Muscle of leg (tissue), 11 donors: ENCODE results near the gene TNIK. TPM values are rescaled to one million over a fixed set of nuclear protein-coding genes. Genes with fewer than 3 reads are reported as not detected.

ENCODE experiments used
- DNase-seq: peaks from one replicate; pipeline ENCODE4 v3.0.0; 2013
- H3K27ac ChIP-seq: one replicate; pipeline ENCODE4 v1.5.1; 2013; ENCODE audit warnings: mild to moderate bottlenecking, low read length, control low read depth
- H3K27me3 ChIP-seq: one replicate; pipeline ENCODE4 v1.6.1; 2013; ENCODE audit warnings: low read length; ENCODE audit not compliant: control insufficient read depth, insufficient read depth
- H3K36me3 ChIP-seq: one replicate; pipeline ENCODE4 v1.6.1; 2013; ENCODE audit warnings: low read length; ENCODE audit not compliant: control insufficient read depth, insufficient read depth
- H3K4me1 ChIP-seq: one replicate; pipeline ENCODE4 v1.6.1; 2013; ENCODE audit warnings: low read length; ENCODE audit not compliant: control insufficient read depth, insufficient read depth
- H3K4me3 ChIP-seq: one replicate; pipeline ENCODE4 v1.5.1; 2013; ENCODE audit warnings: low read length, control low read depth
- H3K9me3 ChIP-seq: replicated peaks from 2 replicates; pipeline ENCODE4 v1.6.1; 2013; ENCODE audit warnings: low read depth, low read length; ENCODE audit not compliant: control insufficient read depth
- WGBS: methylation state at CpG from one replicate; pipeline ENCODE4 v1.1.5; 2013; ENCODE audit warnings: missing lambda C conversion rate; ENCODE audit not compliant: insufficient coverage; 5-methylcytosine and 5-hydroxymethylcytosine counted together
- polyA plus RNA-seq, 8 donors: library from polyadenylated mRNA; unstranded; fragments of 120-200 nt; gene quantifications; one replicate each; pipeline versions ENCODE4 v1.2.1 to v1.2.3, GENCODE V29; 2013; ENCODE audit warnings: inconsistent platforms in 1 of 8, low replicate concordance in 1 of 8; ENCODE audit not compliant: insufficient read length in 8 of 8, insufficient read depth in 1 of 8
- total RNA-seq: library from RNA; stranded (reverse); fragments of 120-200 nt; gene quantifications from one replicate; pipeline ENCODE4 v1.2.4, GENCODE V29; 2013

TNIK gene
- total and polyA plus RNA-seq, 9 donors = 26.1 to 46.0 (median 33.6) TPM

GRCh38 chr3:171495413-171495812 lies 35.2 kb upstream of the TNIK start:
- DNase-seq = no peak
- Histone ChIP-seq H3K27ac (no peak overlapping the region), H3K9me3 (no peaks in the 10 kb centered on the region), H3K4me3 (no peak overlapping the region), H3K27me3 (no peaks in the 10 kb centered on the region), H3K36me3 (no peaks in the 10 kb centered on the region), H3K4me1 (peaks cover 6% of the 10 kb centered on the region)

DNA sequence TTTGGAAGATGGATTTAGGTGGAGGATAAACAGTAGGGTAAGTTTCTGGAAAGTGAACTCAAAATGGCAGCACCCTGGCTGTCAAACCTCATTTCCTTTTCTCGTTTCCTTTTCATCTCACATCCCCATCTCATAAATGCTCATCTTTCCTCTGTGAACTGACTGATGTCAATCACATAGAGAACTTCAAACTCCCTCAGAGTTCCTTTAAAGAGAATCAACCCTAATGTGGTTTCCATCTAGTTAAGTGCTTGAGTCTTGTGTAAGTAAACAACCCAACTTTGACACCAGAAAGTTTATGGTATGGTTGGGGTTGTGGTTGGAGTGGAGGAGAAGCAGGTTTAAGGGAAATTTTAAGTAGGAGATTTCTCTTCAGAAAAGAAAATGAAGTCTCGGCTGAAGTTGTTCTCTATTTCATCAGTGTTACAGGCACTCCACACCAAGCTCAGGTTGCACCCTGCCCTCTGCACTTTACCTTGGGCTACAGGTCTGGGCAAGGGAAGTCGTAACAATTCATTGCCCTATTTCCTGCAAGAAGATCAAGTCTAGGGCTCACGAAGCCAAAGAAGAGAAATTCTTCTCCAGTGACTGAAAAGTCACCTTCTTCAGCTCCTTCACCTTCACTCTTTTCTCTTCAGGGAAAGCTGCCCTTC lies 34.4 kb upstream of the TNIK start:
- 33% methylated on average over 1 of the region's 4 CpGs for WGBS
- no peaks in the 10 kb centered on the region for H3K9me3 ChIP-seq
- no peaks in the 10 kb centered on the region for H3K36me3 ChIP-seq
- DNase-seq = no peak
- H3K27ac ChIP-seq = no peak overlapping the region
- H3K4me1 ChIP-seq = peaks cover 6% of the 10 kb centered on the region
- H3K4me3 ChIP-seq = no peak overlapping the region
- H3K27me3 ChIP-seq = no peaks in the 10 kb centered on the region

DNA sequence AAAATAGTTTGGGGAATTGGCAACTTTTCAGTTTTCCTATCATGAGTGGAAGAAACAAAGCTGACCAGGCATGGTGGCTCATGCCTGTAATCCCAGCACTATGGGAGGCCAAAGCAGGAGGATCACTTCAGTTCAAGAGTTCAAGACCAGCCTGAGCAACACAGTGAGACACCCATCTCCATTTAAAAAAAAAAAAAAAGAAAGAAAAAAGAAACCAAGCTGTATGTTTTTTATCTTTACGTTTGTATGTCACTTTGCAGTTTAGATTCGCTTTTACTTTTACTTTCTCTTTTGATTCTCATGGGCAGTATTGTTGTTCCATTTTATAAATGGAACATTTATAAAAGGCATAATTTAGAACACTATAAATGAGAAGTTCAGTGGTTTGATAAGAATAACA lies 31.2 kb upstream of the TNIK start:
- DNase-seq = no peak
- no peaks in the 10 kb centered on the region for H3K9me3 ChIP-seq
- WGBS = no CpG with 5 or more reads among the region's 2 CpGs
- no peak overlapping the region for H3K4me3 ChIP-seq
- no peaks in the 10 kb centered on the region for H3K4me1 ChIP-seq
- no peaks in the 10 kb centered on the region for H3K27me3 ChIP-seq
- H3K36me3 ChIP-seq = no peaks in the 10 kb centered on the region
- H3K27ac ChIP-seq = no peak overlapping the region

DNA sequence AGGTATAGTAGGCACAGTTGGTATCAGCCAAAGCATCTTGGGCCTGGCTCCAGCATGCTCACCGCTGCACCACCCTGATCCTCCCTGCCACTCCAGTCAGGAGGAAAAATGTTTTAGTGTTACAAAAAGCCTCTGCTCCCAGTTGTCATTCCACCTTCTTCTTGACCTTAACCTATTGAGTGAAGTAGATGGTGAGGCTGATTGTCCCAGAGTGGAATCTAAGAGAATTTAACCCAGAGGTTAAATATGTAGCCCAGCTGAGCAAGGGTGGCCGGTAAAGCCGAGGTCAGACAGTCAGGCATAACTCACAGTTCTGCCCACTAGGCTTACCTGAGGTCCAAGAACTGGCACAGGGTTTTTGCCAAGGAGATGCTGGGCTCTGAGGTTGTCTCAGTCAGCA lies 30.7 kb upstream of the TNIK start:
- no peak for DNase-seq
- WGBS = 100% methylated on average over 2 of the region's 3 CpGs
- Histone ChIP-seq H3K4me1 (no peaks in the 10 kb centered on the region), H3K9me3 (no peaks in the 10 kb centered on the region), H3K27ac (no peak overlapping the region), H3K27me3 (no peaks in the 10 kb centered on the region), H3K4me3 (no peak overlapping the region), H3K36me3 (no peaks in the 10 kb centered on the region)

- no peaks in the 10 kb centered on the region for H3K9me3 ChIP-seq
- 80% methylated on average over 1 of the region's 4 CpGs for WGBS
- H3K36me3 ChIP-seq = no peaks in the 10 kb centered on the region
- H3K27ac ChIP-seq = no peak overlapping the region
- no peak for DNase-seq
- no peaks in the 10 kb centered on the region for H3K4me1 ChIP-seq
- no peaks in the 10 kb centered on the region for H3K27me3 ChIP-seq
- no peak overlapping the region for H3K4me3 ChIP-seq
Observed at GRCh38 chr3:171489348-171489747, 29.1 kb upstream of the TNIK start.

GRCh38 chr3:171488479-171488878 lies 28.3 kb upstream of the TNIK start:
- no peaks in the 10 kb centered on the region for H3K36me3 ChIP-seq
- no peak for DNase-seq
- H3K4me1 ChIP-seq = no peaks in the 10 kb centered on the region
- no peak overlapping the region for H3K27ac ChIP-seq
- H3K9me3 ChIP-seq = no peaks in the 10 kb centered on the region
- H3K4me3 ChIP-seq = no peak overlapping the region
- no peaks in the 10 kb centered on the region for H3K27me3 ChIP-seq
- 83% methylated on average over 1 of the region's 7 CpGs for WGBS

- no peaks in the 10 kb centered on the region for H3K36me3 ChIP-seq
- no peaks in the 10 kb centered on the region for H3K27me3 ChIP-seq
- 91% methylated on average over 3 of the region's 4 CpGs for WGBS
- H3K4me1 ChIP-seq = no peaks in the 10 kb centered on the region
- H3K4me3 ChIP-seq = no peak overlapping the region
- no peak for DNase-seq
- no peak overlapping the region for H3K27ac ChIP-seq
- no peaks in the 10 kb centered on the region for H3K9me3 ChIP-seq
Observed at GRCh38 chr3:171487382-171487781, 27.2 kb upstream of the TNIK start.

DNA sequence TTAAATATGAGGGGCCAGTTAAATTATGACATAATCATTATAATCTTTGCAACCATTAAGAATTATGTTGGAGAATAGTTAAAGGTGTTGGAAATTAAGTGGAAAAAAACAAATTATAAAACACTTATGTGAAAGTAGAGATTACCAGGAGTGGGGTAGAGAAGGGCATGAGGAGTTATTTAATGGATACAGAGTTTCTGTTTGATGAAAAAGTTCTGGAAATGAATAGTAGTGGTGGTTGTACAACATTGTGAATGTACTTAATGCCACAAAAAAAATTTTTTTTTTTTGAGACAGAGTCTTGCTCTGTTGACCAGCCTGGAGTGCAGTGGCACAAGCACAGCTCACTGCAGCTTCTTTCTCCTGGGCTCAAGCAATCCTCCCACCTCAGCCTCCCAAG lies 25.1 kb upstream of the TNIK start:
- Histone ChIP-seq H3K27me3 (no peaks in the 10 kb centered on the region), H3K9me3 (no peaks in the 10 kb centered on the region), H3K4me3 (no peak overlapping the region), H3K27ac (no peak overlapping the region), H3K4me1 (no peaks in the 10 kb centered on the region), H3K36me3 (no peaks in the 10 kb centered on the region)
- DNase-seq = no peak

GRCh38 chr3:171481011-171481410 lies 20.8 kb upstream of the TNIK start:
- Histone ChIP-seq H3K27ac (no peak overlapping the region), H3K4me3 (no peak overlapping the region), H3K36me3 (no peaks in the 10 kb centered on the region), H3K27me3 (no peaks in the 10 kb centered on the region), H3K4me1 (no peaks in the 10 kb centered on the region), H3K9me3 (no peaks in the 10 kb centered on the region)
- DNase-seq = no peak
- WGBS = no CpG with 5 or more reads among the region's 1 CpG

- Histone ChIP-seq H3K27me3 (no peaks in the 10 kb centered on the region), H3K9me3 (no peaks in the 10 kb centered on the region), H3K4me3 (no peak overlapping the region), H3K27ac (no peak overlapping the region), H3K4me1 (no peaks in the 10 kb centered on the region), H3K36me3 (no peaks in the 10 kb centered on the region)
- WGBS = 50% methylated on average over 1 of the region's 1 CpG
- DNase-seq = no peak
Observed at GRCh38 chr3:171480526-171480925, 20.3 kb upstream of the TNIK start.

DNA sequence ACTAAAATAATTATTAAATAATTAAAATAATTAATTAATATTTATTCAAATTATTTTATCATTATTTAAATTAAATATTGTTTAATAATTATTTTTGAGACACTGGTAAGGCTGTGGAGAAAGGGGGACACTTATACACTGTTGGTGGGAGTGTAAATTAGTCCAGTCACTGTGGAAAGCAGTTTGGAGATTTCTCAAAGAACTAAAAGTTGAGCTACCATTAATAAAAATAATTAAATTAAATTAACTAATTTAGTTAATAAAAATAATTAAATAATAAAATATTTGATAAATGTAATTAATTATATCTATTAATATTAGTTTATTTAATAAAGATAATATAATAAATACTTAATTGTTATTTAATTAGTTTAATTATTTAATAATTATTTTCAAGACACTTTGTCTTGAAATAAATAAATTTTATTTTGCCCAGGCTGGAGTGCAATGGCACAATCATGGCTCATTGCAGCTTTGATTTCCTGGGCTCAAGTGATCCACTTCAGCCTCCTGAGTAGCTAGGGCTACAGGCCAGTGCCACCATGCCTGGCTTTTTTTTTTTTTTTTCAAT lies 16.4 kb upstream of the TNIK start:
- no peaks in the 10 kb centered on the region for H3K36me3 ChIP-seq
- H3K9me3 ChIP-seq = no peaks in the 10 kb centered on the region
- DNase-seq = no peak
- H3K27me3 ChIP-seq = no peaks in the 10 kb centered on the region
- H3K4me3 ChIP-seq = no peak overlapping the region
- no peak overlapping the region for H3K27ac ChIP-seq
- no peaks in the 10 kb centered on the region for H3K4me1 ChIP-seq
